CD4-positive, alpha-beta T cell treated with Interleukin-1 beta for 1 hour (primary cell): ENCODE data around the gene KRT10.

Experiments used
- DNase-seq, 2 donors: peaks; one replicate each; pipeline ENCODE4 v3.0.0-alpha.2; 2020 to 2022

KRT10 gene

GRCh38 chr17:40801157-40801556, 21.3 kb downstream of the KRT10 start:
- DNase-seq = no peak

GRCh38 chr17:40800381-40800780, 22.0 kb downstream of the KRT10 start:
- no peak for DNase-seq

DNA sequence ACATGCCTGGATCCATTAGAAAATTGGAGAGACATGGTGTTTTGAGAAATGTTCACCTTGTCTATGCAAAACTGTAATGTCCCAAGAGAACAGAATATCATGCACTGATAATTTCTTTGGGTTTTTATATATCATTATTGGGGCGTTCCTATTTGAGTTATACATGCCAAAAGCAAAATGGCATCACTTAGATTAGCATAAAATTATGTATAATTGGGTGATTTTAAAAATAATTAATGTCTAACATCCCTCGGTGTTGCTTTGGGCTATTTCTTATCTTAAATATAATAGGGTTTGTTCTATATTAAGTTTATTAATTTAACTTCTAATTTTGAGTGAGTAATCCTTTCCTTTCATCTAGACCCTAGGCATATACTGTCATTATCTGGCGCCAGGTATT, 22.6 kb downstream of the KRT10 start, which contains the start of gene KRT28:
KRT28 (minus strand) TSS at position 101 of the 400 bp plus-strand sequence; CDS start at position 35, 66 bp downstream.
- DNase-seq = no peak

DNA sequence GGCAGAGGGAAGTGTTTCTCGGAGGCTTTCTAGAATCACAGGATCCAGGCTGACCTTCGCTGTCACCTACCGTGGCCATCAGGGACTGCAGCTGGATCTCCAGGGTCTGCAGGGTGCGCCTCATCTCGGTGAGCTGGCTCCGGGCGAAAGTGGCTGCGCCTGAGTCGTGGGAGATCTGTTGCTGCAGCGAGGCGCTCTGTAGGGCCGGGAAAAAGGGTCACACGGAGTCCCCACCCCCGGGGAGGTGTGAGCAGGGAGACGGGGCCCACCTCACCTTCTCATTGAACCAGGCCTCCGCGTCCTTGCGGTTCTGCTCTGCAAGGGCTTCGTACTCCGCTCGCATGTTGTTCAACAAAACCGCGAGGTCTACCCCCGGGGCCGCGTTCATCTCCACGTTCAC, 25.6 kb downstream of the KRT10 start:
- DNase-seq = no peak

- DNase-seq = no peak
These were observed 27.3 kb downstream of the KRT10 start for GRCh38 chr17:40795019-40795667.

- DNase-seq = no peak
These were observed 27.9 kb downstream of the KRT10 start for GRCh38 chr17:40794466-40794865.

GRCh38 chr17:40793832-40794231, 28.6 kb downstream of the KRT10 start:
- no peak for DNase-seq

- DNase-seq = no peak
These were observed 30.5 kb downstream of the KRT10 start for GRCh38 chr17:40791787-40792436.

- no peak for DNase-seq
These were observed 31.3 kb downstream of the KRT10 start for GRCh38 chr17:40791111-40791510.

GRCh38 chr17:40782450-40782849, 40.0 kb downstream of the KRT10 start, which contains the start of gene KRT27:
TSS of gene KRT27 (minus strand) at chr17:40782550. CDS start at chr17:40782493, 57 bp downstream.
- no peak for DNase-seq

DNA sequence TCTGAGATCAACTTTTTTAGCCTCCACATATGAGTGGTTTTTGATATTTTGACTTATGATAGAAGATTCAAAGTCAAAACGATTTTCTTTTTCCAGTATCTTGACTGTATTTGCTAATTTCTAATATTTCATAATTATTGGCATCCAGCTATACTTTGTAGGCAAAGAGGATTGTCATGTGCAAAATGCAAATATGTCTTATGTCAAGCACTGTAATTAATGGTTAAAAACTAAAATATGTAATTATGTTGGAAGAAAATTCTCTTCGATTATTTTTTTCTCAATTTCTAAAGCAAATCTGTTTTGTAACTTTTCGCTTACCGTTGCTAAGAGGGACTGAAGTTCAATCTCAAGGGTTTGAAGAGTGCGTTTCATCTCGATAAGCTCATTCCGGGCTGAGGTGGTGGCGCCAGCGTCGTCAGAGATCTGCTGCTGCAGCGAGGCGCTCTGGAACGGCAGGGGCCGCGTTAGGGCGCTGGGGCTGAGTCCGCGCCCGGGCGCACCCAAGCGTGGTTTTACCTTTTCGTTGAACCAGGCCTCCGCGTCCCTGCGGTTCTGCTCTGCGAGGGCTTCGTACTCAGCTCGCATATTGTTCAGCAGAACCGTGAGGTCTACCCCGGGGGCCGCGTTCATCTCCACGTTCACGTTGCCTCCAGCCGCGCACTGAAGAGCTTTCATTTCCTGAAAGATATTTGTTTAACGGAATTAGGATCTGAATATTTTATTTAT, 43.1 kb downstream of the KRT10 start:
- DNase-seq = no peak

- DNase-seq = no peak
These were observed 44.0 kb downstream of the KRT10 start for GRCh38 chr17:40778461-40778860.

GRCh38 chr17:40777971-40778370, 44.4 kb downstream of the KRT10 start:
- DNase-seq = no peak

- DNase-seq = no peak
These were observed 45.0 kb downstream of the KRT10 start for GRCh38 chr17:40777459-40777858.

DNA sequence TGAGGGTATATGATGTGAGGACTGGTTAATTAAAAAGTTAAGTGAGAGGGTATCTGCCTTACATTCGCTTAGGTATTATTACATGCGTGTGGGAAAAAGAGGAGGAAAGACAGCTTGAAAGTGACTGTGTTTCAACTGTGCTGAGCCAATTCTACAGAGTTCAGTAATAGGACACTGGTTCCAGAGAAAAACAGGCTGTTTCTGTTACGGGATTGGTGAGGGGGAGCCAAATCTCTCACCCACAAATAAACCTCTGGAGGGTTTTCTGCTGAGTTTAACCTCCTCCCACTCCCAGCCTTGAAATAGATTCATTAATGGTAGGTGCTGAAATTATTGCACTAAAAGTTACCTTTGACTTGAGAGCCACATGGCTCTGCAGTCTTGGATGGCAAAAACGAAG, 46.5 kb downstream of the KRT10 start:
- no peak for DNase-seq

DNA sequence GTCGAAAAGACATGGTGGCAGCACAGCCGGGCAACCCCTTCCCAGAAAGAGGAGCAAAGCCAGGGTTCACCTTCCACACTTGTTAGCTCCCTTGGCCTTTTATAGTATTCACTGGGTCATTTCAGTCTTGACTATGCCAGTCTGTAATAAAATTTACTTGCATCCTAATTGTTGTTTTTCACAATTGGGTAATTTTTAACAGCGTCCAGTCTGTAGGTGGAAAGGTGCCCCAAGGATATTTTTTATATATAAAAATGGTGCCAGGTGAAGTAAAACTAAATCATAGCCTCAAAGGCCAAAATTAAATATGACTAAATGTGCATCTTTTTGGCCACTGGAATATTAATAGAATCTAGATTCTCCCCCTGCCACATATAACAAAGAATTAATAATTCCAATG, 50.3 kb downstream of the KRT10 start, which contains the start of gene KRT26:
KRT26 (minus strand) TSS at position 101 of the 400 bp plus-strand sequence; CDS start at position 13, 88 bp downstream.
- no peak for DNase-seq
